GM19238 (cell line): ENCODE data around the gene GEMIN8.

Experiments
- DNase-seq: peaks from one replicate; pipeline ENCODE4 v3.0.0; 2011; ENCODE audit warnings: low spot score; ENCODE audit not compliant: insufficient read length

GEMIN8 gene

GRCh38 chrX:14015941-14016340 lies 13.8 kb downstream of the GEMIN8 start:
- DNase-seq = no peak

- DNase-seq = no peak
Observed at GRCh38 chrX:14015294-14015693, 14.4 kb downstream of the GEMIN8 start.

GRCh38 chrX:14014526-14014925 lies 15.2 kb downstream of the GEMIN8 start:
- no peak for DNase-seq

GRCh38 chrX:14013054-14013453 lies 16.6 kb downstream of the GEMIN8 start:
- no peak for DNase-seq

GRCh38 chrX:14010566-14010965 lies 19.1 kb downstream of the GEMIN8 start:
- DNase-seq = no peak

- no peak for DNase-seq
Observed at GRCh38 chrX:14006540-14006939, 23.2 kb downstream of the GEMIN8 start.

- no peak for DNase-seq
Observed at GRCh38 chrX:14003876-14004425, 25.7 kb downstream of the GEMIN8 start.

GRCh38 chrX:14003028-14003427 lies 26.7 kb downstream of the GEMIN8 start:
- DNase-seq = no peak

- no peak for DNase-seq
Observed at GRCh38 chrX:13996650-13997049, 33.0 kb downstream of the GEMIN8 start.

- no peak for DNase-seq
Observed at GRCh38 chrX:13994536-13995080, 35.1 kb downstream of the GEMIN8 start.

GRCh38 chrX:13994104-13994503 lies 35.6 kb downstream of the GEMIN8 start:
- no peak for DNase-seq

GRCh38 chrX:13990126-13990800 lies 39.4 kb downstream of the GEMIN8 start:
- no peak for DNase-seq

- no peak for DNase-seq
Observed at GRCh38 chrX:13985697-13986435, 43.8 kb downstream of the GEMIN8 start.

- no peak for DNase-seq
Observed at GRCh38 chrX:13983734-13984133, 46.0 kb downstream of the GEMIN8 start.

- no peak for DNase-seq
Observed at GRCh38 chrX:13968198-13968597, 61.5 kb downstream of the GEMIN8 start.

GRCh38 chrX:13967636-13968035 lies 62.1 kb downstream of the GEMIN8 start:
- no peak for DNase-seq

GRCh38 chrX:13966793-13967125 lies 62.9 kb downstream of the GEMIN8 start:
- DNase-seq = no peak

GRCh38 chrX:13966071-13966792 lies 63.5 kb downstream of the GEMIN8 start:
- no peak for DNase-seq

- no peak for DNase-seq
Observed at GRCh38 chrX:13965531-13965930, 64.2 kb downstream of the GEMIN8 start.

GRCh38 chrX:13956998-13957397 lies 72.7 kb downstream of the GEMIN8 start:
- DNase-seq = no peak
